Fibroblast of the aortic adventitia (primary cell): Measurements from ENCODE around the gene PLEKHG7. TPM values are rescaled to one million over a fixed set of nuclear protein-coding genes. Genes with fewer than 3 reads are reported as not detected.
A peak's percentile ranks its signal among the peaks of the same experiment; 100 is the strongest.

Source experiments
- DNase-seq: peaks from one replicate; pipeline ENCODE4 v3.0.0-alpha.2; 2010; ENCODE audit warnings: low read depth
- H3K4me3 ChIP-seq: 2 replicates; pipeline ENCODE4 v1.5.1; 2011; ENCODE audit warnings: low read depth, mild to moderate bottlenecking, control low read depth, low read length, moderate library complexity
- CTCF ChIP-seq: IDR thresholded peaks from 2 replicates; pipeline ENCODE4 v1.5.1; 2011; ENCODE audit warnings: mild to moderate bottlenecking, low read length, control low read depth, inconsistent platforms; ENCODE audit not compliant: insufficient read depth
- total RNA-seq: library from RNA; depleted of rRNA; stranded (reverse); fragments of >200 nt; gene quantifications from 2 replicates; pipeline ENCODE4 v1.2.3, GENCODE V29; 2012; ENCODE audit warnings: low replicate concordance

Gene PLEKHG7
- total RNA-seq, 1 donor = not detected

- no peak for DNase-seq
- no peak overlapping the region for H3K4me3 ChIP-seq
- no peak for TF ChIP-seq CTCF
These were observed 54.3 kb downstream of the PLEKHG7 start for GRCh38 chr12:92756898-92757596.

- no peak for TF ChIP-seq CTCF
- DNase-seq = no peak
- H3K4me3 ChIP-seq = no peak overlapping the region
These were observed 54.9 kb downstream of the PLEKHG7 start for GRCh38 chr12:92757597-92758121.

- peak; percentile 9 for TF ChIP-seq CTCF
- peak; percentile 93 for DNase-seq
- H3K4me3 ChIP-seq = no peak overlapping the region
These were observed 57.0 kb downstream of the PLEKHG7 start for GRCh38 chr12:92759634-92760268.

GRCh38 chr12:92762773-92763172 is 60.0 kb downstream of the PLEKHG7 start:
- DNase-seq = no peak
- TF ChIP-seq CTCF = no peak
- H3K4me3 ChIP-seq = no peak overlapping the region

GRCh38 chr12:92764831-92765230 is 62.0 kb downstream of the PLEKHG7 start:
- no peak for DNase-seq
- no peak for TF ChIP-seq CTCF
- H3K4me3 ChIP-seq = no peak overlapping the region

- no peak overlapping the region for H3K4me3 ChIP-seq
- DNase-seq = no peak
- no peak for TF ChIP-seq CTCF
These were observed 63.1 kb downstream of the PLEKHG7 start for GRCh38 chr12:92765871-92766270.
